ENCODE data around the gene MLST8. TPM values are rescaled to one million over a fixed set of nuclear protein-coding genes. Genes with fewer than 3 reads are reported as not detected.

MLST8 gene
- total and polyA plus RNA-seq, 4 donors = 10.6 to 80.9 (median 52.9) TPM

DNA sequence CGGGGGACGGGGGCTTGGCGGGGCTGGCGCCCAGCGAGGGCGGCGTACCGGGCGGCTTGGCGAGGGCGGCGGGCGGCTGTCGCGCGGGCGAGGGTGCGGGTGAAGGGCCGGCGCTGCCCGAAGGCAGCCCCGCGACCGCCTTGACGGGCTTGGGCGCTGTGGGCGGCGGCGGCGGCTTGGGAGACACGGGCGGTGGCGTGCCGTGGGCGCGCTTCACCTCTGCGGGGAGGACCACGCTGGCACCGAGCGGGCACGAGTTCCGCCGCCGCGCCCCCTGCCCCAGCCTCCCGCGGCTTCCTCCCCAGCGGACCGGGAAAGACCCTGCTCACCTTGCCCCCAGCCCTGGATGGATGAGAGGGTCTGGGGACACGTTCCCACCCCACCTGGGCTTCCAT lies 26.1 kb upstream of the MLST8 start:
- Histone ChIP-seq H3K36me3 (ENCODE audit: control insufficient read depth, insufficient read depth, low read length) (peaks cover 94% of the 10 kb centered on the region), H3K9me3 (ENCODE audit: control insufficient read depth, insufficient read depth, low read length) (no peaks in the 10 kb centered on the region), H3K27ac (ENCODE audit: low read depth, low read length) (no peak overlapping the region), H3K27me3 (ENCODE audit: control insufficient read depth, insufficient read depth, low read length) (no peaks in the 10 kb centered on the region), H3K4me1 (ENCODE audit: control insufficient read depth, insufficient read depth, low read length) (no peaks in the 10 kb centered on the region), H3K4me3 (ENCODE audit: low read depth, low read length) (no peak overlapping the region)
- DNase-seq (ENCODE audit: low read depth in 4 of 6, low spot score in 6 of 6) = no peak
- WGBS (ENCODE audit: insufficient coverage) = 23% methylated on average over 42 of the region's 50 CpGs

- no peak for DNase-seq (ENCODE audit: low read depth in 4 of 6, low spot score in 6 of 6)
- H3K27me3 ChIP-seq (ENCODE audit: control insufficient read depth, insufficient read depth, low read length) = no peaks in the 10 kb centered on the region
- no peak overlapping the region for H3K27ac ChIP-seq (ENCODE audit: low read depth, low read length)
- H3K4me1 ChIP-seq (ENCODE audit: control insufficient read depth, insufficient read depth, low read length) = no peaks in the 10 kb centered on the region
- no peak overlapping the region for H3K4me3 ChIP-seq (ENCODE audit: low read depth, low read length)
- WGBS (ENCODE audit: insufficient coverage) = 94% methylated on average over 29 of the region's 31 CpGs
- no peaks in the 10 kb centered on the region for H3K9me3 ChIP-seq (ENCODE audit: control insufficient read depth, insufficient read depth, low read length)
- peaks cover 94% of the 10 kb centered on the region for H3K36me3 ChIP-seq (ENCODE audit: control insufficient read depth, insufficient read depth, low read length)
Observed at GRCh38 chr16:2179576-2179975, 25.7 kb upstream of the MLST8 start.

GRCh38 chr16:2180461-2180860 lies 24.8 kb upstream of the MLST8 start:
- H3K9me3 ChIP-seq (ENCODE audit: control insufficient read depth, insufficient read depth, low read length) = no peaks in the 10 kb centered on the region
- no peaks in the 10 kb centered on the region for H3K27me3 ChIP-seq (ENCODE audit: control insufficient read depth, insufficient read depth, low read length)
- H3K27ac ChIP-seq (ENCODE audit: low read depth, low read length) = no peak overlapping the region
- DNase-seq (ENCODE audit: low read depth in 4 of 6, low spot score in 6 of 6) = no peak
- H3K4me3 ChIP-seq (ENCODE audit: low read depth, low read length) = no peak overlapping the region
- peaks cover 94% of the 10 kb centered on the region for H3K36me3 ChIP-seq (ENCODE audit: control insufficient read depth, insufficient read depth, low read length)
- H3K4me1 ChIP-seq (ENCODE audit: control insufficient read depth, insufficient read depth, low read length) = no peaks in the 10 kb centered on the region
- 93% methylated on average over 43 of the region's 43 CpGs for WGBS (ENCODE audit: insufficient coverage)

DNA sequence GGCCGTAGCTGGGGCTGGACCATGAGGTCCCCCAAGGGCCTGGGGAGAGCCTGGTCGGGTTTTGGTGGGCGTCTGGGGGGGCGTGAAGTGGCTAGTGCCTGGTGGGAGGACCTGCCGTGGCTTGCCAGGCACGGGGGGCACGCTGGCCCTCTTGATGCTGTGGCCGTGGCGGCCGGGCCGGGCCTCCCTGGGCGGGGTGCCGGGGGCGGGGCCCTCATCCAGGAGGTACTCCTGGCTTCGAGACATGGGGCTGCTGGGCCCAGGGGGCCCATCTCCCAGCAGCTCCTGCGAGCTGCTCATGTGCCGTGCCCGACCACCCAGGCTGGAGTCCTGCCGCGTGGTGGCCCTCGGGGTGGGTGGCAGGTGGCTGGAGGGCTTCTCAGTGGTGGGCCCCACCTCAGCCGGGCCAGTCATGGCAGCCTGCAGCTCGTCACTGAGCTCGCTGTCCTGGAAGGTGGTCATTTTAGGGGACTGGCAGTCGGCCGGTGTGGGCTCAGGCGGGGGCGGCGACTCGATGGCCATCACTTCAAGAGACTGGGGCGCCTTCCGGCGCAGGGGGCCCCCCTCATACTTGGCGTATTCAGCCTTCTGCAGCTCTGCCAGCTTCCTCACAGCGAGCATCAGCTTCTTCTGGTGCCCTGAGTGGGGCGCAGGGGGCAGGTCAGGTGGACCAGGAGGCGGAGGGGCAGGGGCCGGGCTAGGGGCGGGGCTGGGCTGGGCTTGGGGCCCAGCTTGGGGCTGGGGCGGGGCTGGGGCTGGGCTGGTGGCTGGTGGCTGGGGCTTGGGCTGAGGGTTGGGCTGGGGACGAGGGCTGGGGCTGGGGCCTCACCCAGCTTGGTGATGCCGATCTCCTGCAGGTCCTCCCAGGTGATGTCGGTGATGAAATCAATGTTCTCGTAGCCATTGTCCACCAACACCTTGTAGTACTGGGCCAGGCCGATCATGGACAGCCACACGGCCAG lies 24.0 kb upstream of the MLST8 start:
- Histone ChIP-seq H3K36me3 (ENCODE audit: control insufficient read depth, insufficient read depth, low read length) (peaks cover 94% of the 10 kb centered on the region), H3K4me3 (ENCODE audit: low read depth, low read length) (no peak overlapping the region), H3K27ac (ENCODE audit: low read depth, low read length) (no peak overlapping the region), H3K9me3 (ENCODE audit: control insufficient read depth, insufficient read depth, low read length) (no peaks in the 10 kb centered on the region), H3K27me3 (ENCODE audit: control insufficient read depth, insufficient read depth, low read length) (no peaks in the 10 kb centered on the region), H3K4me1 (ENCODE audit: control insufficient read depth, insufficient read depth, low read length) (no peaks in the 10 kb centered on the region)
- no peak for DNase-seq (ENCODE audit: low read depth in 4 of 6, low spot score in 6 of 6)
- 86% methylated on average over 39 of the region's 46 CpGs for WGBS (ENCODE audit: insufficient coverage)

DNA sequence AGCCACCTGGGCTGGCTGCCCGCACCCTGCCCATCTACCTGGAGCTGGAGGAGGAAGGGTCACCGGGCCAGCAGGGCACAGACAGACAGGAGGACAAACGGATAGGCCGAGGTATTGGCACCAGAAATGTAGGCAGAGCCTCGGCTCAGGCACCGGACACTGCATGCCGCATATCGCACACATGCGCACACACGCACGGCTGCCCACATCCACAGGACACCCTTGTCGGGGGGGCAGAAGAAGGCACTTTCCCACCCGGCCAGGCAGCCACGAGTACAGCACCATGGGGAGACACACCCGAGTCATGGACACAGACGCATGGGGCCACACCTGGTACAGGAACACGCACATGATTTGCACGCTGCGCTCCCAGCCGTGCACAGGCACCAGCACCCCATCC lies 23.3 kb upstream of the MLST8 start:
- Histone ChIP-seq H3K36me3 (ENCODE audit: control insufficient read depth, insufficient read depth, low read length) (peaks cover 94% of the 10 kb centered on the region), H3K4me1 (ENCODE audit: control insufficient read depth, insufficient read depth, low read length) (no peaks in the 10 kb centered on the region), H3K9me3 (ENCODE audit: control insufficient read depth, insufficient read depth, low read length) (no peaks in the 10 kb centered on the region), H3K27ac (ENCODE audit: low read depth, low read length) (no peak overlapping the region), H3K27me3 (ENCODE audit: control insufficient read depth, insufficient read depth, low read length) (no peaks in the 10 kb centered on the region), H3K4me3 (ENCODE audit: low read depth, low read length) (no peak overlapping the region)
- no peak for DNase-seq (ENCODE audit: low read depth in 4 of 6, low spot score in 6 of 6)
- 89% methylated on average over 20 of the region's 20 CpGs for WGBS (ENCODE audit: insufficient coverage)

- Histone ChIP-seq H3K27ac (ENCODE audit: low read depth, low read length) (no peak overlapping the region), H3K9me3 (ENCODE audit: control insufficient read depth, insufficient read depth, low read length) (no peaks in the 10 kb centered on the region), H3K36me3 (ENCODE audit: control insufficient read depth, insufficient read depth, low read length) (peaks cover 96% of the 10 kb centered on the region), H3K4me3 (ENCODE audit: low read depth, low read length) (no peak overlapping the region), H3K27me3 (ENCODE audit: control insufficient read depth, insufficient read depth, low read length) (no peaks in the 10 kb centered on the region), H3K4me1 (ENCODE audit: control insufficient read depth, insufficient read depth, low read length) (no peaks in the 10 kb centered on the region)
- 94% methylated on average over 29 of the region's 30 CpGs for WGBS (ENCODE audit: insufficient coverage)
- no peak for DNase-seq (ENCODE audit: low read depth in 4 of 6, low spot score in 6 of 6)
Observed at GRCh38 chr16:2183671-2184070, 21.6 kb upstream of the MLST8 start.

- 92% methylated on average over 18 of the region's 19 CpGs for WGBS (ENCODE audit: insufficient coverage)
- no peaks in the 10 kb centered on the region for H3K9me3 ChIP-seq (ENCODE audit: control insufficient read depth, insufficient read depth, low read length)
- no peaks in the 10 kb centered on the region for H3K27me3 ChIP-seq (ENCODE audit: control insufficient read depth, insufficient read depth, low read length)
- DNase-seq (ENCODE audit: low read depth in 4 of 6, low spot score in 6 of 6) = no peak
- no peak overlapping the region for H3K4me3 ChIP-seq (ENCODE audit: low read depth, low read length)
- peaks cover 100% of the 10 kb centered on the region for H3K36me3 ChIP-seq (ENCODE audit: control insufficient read depth, insufficient read depth, low read length)
- H3K4me1 ChIP-seq (ENCODE audit: control insufficient read depth, insufficient read depth, low read length) = no peaks in the 10 kb centered on the region
- H3K27ac ChIP-seq (ENCODE audit: low read depth, low read length) = no peak overlapping the region
Observed at GRCh38 chr16:2184346-2184745, 20.9 kb upstream of the MLST8 start.

DNA sequence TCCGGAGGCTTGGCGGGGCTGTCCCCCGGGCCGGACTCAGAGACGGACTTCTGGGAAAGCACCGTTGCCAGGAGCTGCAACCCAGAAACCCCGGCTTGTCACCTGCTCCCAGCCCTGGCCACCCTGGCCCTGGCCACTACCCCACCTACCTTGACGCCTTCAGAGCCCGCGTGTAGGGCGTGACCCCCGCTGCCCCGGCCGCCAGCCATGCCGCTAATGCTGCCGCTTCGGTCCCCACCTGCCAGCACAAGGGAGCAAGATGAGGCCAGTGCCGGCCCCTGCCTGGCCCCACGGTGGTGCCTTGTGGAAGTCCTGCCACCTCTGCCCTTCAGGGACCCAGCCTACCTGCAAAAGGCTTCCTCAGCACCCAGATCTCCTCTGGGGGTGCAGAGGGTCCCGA lies 20.3 kb upstream of the MLST8 start:
- Histone ChIP-seq H3K9me3 (ENCODE audit: control insufficient read depth, insufficient read depth, low read length) (no peaks in the 10 kb centered on the region), H3K27ac (ENCODE audit: low read depth, low read length) (no peak overlapping the region), H3K36me3 (ENCODE audit: control insufficient read depth, insufficient read depth, low read length) (peaks cover 100% of the 10 kb centered on the region), H3K4me3 (ENCODE audit: low read depth, low read length) (no peak overlapping the region), H3K4me1 (ENCODE audit: control insufficient read depth, insufficient read depth, low read length) (peaks cover 1% of the 10 kb centered on the region), H3K27me3 (ENCODE audit: control insufficient read depth, insufficient read depth, low read length) (no peaks in the 10 kb centered on the region)
- no peak for DNase-seq (ENCODE audit: low read depth in 4 of 6, low spot score in 6 of 6)
- 92% methylated on average over 20 of the region's 20 CpGs for WGBS (ENCODE audit: insufficient coverage)

DNA sequence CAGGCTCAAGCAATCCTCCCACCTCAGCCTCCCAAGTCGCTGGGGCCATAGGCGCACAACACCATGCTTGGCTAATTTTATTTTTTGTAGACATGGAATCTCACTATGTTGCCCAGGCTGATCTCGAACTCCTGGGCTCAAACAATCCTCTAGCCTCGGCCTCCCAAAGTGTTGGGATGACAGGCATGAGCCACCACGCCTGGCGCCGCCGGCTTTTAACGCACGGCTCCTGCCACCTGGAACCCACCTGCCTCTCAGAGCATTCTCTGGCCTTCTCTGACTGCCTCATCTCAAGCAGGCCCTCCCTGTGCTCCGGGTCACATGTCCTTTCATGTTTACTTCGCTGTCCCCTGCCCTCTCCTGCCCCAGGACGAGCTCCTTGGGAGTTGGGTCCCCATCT lies 19.2 kb upstream of the MLST8 start:
- peaks cover 100% of the 10 kb centered on the region for H3K36me3 ChIP-seq (ENCODE audit: control insufficient read depth, insufficient read depth, low read length)
- H3K9me3 ChIP-seq (ENCODE audit: control insufficient read depth, insufficient read depth, low read length) = no peaks in the 10 kb centered on the region
- no peaks in the 10 kb centered on the region for H3K27me3 ChIP-seq (ENCODE audit: control insufficient read depth, insufficient read depth, low read length)
- H3K4me3 ChIP-seq (ENCODE audit: low read depth, low read length) = no peak overlapping the region
- no peak for DNase-seq (ENCODE audit: low read depth in 4 of 6, low spot score in 6 of 6)
- no peak overlapping the region for H3K27ac ChIP-seq (ENCODE audit: low read depth, low read length)
- H3K4me1 ChIP-seq (ENCODE audit: control insufficient read depth, insufficient read depth, low read length) = peaks cover 12% of the 10 kb centered on the region
- 94% methylated on average over 11 of the region's 13 CpGs for WGBS (ENCODE audit: insufficient coverage)

DNA sequence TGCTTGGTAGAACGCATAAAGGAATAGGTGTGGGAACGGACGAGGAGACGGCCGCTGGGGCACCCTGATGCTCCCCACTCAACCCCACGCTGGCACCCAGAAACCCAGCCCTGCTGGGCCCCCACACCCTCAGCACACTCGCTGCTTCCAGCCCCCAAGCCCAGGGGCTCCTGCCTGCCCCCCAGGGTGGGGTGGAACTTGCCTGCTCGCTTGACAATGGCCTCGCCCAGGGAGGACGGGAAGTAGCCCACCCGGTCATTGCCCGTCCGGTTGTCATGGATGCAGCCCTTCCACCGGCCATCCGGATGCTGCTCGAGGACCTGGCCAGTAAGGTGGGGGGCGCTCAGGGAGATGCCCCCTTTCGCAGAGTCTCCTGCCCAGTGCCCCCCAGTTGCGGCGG lies 18.7 kb upstream of the MLST8 start:
- H3K4me1 ChIP-seq (ENCODE audit: control insufficient read depth, insufficient read depth, low read length) = peaks cover 17% of the 10 kb centered on the region
- WGBS (ENCODE audit: insufficient coverage) = 78% methylated on average over 14 of the region's 20 CpGs
- no peaks in the 10 kb centered on the region for H3K27me3 ChIP-seq (ENCODE audit: control insufficient read depth, insufficient read depth, low read length)
- DNase-seq (ENCODE audit: low read depth in 4 of 6, low spot score in 6 of 6) = no peak
- no peak overlapping the region for H3K4me3 ChIP-seq (ENCODE audit: low read depth, low read length)
- no peaks in the 10 kb centered on the region for H3K9me3 ChIP-seq (ENCODE audit: control insufficient read depth, insufficient read depth, low read length)
- no peak overlapping the region for H3K27ac ChIP-seq (ENCODE audit: low read depth, low read length)
- peaks cover 100% of the 10 kb centered on the region for H3K36me3 ChIP-seq (ENCODE audit: control insufficient read depth, insufficient read depth, low read length)

All from spinal cord (tissue), 10 donors.